NCI-H1436 treated with DMSO at 0.1 percent for 48 hours (cell line): ENCODE measurements around the gene IFI27L2.

Experiments used
- DNase-seq: peaks from one replicate; lab custom pipeline; 2025; lab: John Stamatoyannopoulos, UW

Gene IFI27L2

GRCh38 chr14:94100847-94101246 lies 28.6 kb downstream of the IFI27L2 start:
- DNase-seq, result no peak

- no peak for DNase-seq
These were observed 30.4 kb downstream of the IFI27L2 start for GRCh38 chr14:94099006-94099405.

- DNase-seq, result no peak
These were observed 30.9 kb downstream of the IFI27L2 start for GRCh38 chr14:94098326-94098992.

GRCh38 chr14:94097091-94097490 lies 32.3 kb downstream of the IFI27L2 start:
- no peak for DNase-seq

- DNase-seq, result no peak
These were observed 36.0 kb downstream of the IFI27L2 start for GRCh38 chr14:94093418-94093817.

GRCh38 chr14:94089479-94089878 lies 39.9 kb downstream of the IFI27L2 start:
- DNase-seq, result no peak

GRCh38 chr14:94088516-94088915 lies 40.9 kb downstream of the IFI27L2 start:
- no peak for DNase-seq

- DNase-seq, result no peak
These were observed 41.5 kb downstream of the IFI27L2 start for GRCh38 chr14:94087891-94088290.

GRCh38 chr14:94081386-94081820 lies 48.0 kb downstream of the IFI27L2 start:
- no peak for DNase-seq

- peak; percentile 66 for DNase-seq
These were observed 48.6 kb downstream of the IFI27L2 start, which contains the start of the genes DDX24 and IFI27L1 for GRCh38 chr14:94080621-94081385. Gene DDX24 (minus strand): TSS chr14:94081202. CDS start chr14:94079742, 1,460 bp downstream. Gene IFI27L1 (plus strand): TSS chr14:94081310. CDS start chr14:94096938, 15,628 bp downstream.

GRCh38 chr14:94079891-94080620 lies 49.3 kb downstream of the IFI27L2 start:
- no peak for DNase-seq

- DNase-seq, result no peak
These were observed 51.6 kb downstream of the IFI27L2 start for GRCh38 chr14:94077823-94078222.
